ENCODE data around the gene TTC33.
A peak's percentile ranks its signal among the peaks of the same experiment; 100 is the strongest.
"Not testable (repeated sequence)": the region's sequence is repeated elsewhere in the genome, so short reads cannot be mapped to it uniquely, and the experiment has no call there.

Gene TTC33

DNA sequence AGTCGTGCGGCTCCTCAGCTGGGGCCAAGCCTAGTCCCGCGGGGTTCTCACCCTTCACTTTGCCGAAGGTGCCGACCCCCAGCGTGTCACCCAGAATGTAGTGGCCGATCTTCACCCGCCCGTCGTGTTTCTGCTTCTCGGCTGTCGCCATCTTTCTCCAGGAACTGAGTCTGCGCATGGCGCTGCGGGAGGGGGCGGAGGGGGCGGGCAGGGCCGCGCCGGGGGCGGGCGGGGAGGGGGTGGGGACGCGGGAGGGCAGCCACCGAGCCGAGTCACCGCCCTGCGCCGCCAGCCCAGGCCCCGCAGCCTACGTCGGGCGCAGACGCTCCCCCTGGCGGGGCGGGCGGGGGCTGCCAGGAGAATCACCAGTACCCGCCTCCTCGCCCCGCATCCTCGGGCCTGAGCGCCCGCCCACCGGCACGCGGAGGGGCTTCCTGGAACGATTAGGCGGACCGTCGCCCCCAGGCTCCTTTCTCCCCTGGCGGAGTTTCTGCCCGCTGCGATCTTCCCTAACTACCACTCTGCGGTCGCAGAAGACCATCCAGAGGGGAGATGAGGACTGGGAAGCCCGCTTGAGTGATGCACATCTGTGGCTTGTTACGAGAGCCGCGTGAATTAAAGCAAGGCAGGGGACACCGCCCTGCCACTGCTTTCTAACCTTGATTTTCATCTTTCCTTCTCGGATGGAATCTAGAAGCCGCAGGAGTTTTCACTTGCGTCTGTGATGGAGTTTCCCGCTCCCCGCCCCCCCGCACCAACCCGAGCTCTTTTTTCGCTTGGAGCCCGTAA is 42.4 kb upstream of the TTC33 start, which contains the start of gene PRKAA1:
TSS of gene PRKAA1 (minus strand) at position 363 of the 789 bp plus-strand sequence. CDS start at position 178, 185 bp downstream.
- Histone ChIP-seq H3K4me1 (ENCODE audit: low read depth, poor library complexity, severe bottlenecking) (peaks cover 16% of the 10 kb centered on the region), H3K79me2 (ENCODE audit: insufficient read depth, low read depth) (peaks cover 43% of the 10 kb centered on the region), H2AFZ (ENCODE audit: low read depth) (peak within 1 kb of the TSS; percentile 99), H3K9ac (peak within 1 kb of the TSS; percentile 68; the same call in 1 of the 2 replicates), H3K27ac (peak within 1 kb of the TSS; percentile 57), H3K27me3 (ENCODE audit: insufficient read depth, low read depth) (peaks cover 10% of the 10 kb centered on the region), H3K36me3 (ENCODE audit: insufficient read depth) (no peaks in the 10 kb centered on the region), H4K20me1 (ENCODE audit: insufficient read depth) (no peaks in the 10 kb centered on the region), H3K4me2 (peak within 1 kb of the TSS; percentile 75), H3K4me3 (IDR thresholded peaks at IDR 0.05; ENCODE audit: insufficient read depth, low read depth, low read length) (no peak within 1 kb of the TSS)
- TF ChIP-seq, protein P1, sequence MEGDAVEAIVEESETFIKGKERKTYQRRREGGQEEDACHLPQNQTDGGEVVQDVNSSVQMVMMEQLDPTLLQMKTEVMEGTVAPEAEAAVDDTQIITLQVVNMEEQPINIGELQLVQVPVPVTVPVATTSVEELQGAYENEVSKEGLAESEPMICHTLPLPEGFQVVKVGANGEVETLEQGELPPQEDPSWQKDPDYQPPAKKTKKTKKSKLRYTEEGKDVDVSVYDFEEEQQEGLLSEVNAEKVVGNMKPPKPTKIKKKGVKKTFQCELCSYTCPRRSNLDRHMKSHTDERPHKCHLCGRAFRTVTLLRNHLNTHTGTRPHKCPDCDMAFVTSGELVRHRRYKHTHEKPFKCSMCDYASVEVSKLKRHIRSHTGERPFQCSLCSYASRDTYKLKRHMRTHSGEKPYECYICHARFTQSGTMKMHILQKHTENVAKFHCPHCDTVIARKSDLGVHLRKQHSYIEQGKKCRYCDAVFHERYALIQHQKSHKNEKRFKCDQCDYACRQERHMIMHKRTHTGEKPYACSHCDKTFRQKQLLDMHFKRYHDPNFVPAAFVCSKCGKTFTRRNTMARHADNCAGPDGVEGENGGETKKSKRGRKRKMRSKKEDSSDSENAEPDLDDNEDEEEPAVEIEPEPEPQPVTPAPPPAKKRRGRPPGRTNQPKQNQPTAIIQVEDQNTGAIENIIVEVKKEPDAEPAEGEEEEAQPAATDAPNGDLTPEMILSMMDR (conservative IDR thresholded peaks at IDR 0.05; ENCODE audit: low read depth, low read length) = peak; percentile 52

GRCh38 chr5:40797273-40798011 is 41.7 kb upstream of the TTC33 start:
- peaks cover 16% of the 10 kb centered on the region for H3K4me1 ChIP-seq (ENCODE audit: low read depth, poor library complexity, severe bottlenecking)
- peaks cover 10% of the 10 kb centered on the region for H3K27me3 ChIP-seq (ENCODE audit: insufficient read depth, low read depth)
- no peaks in the 10 kb centered on the region for H4K20me1 ChIP-seq (ENCODE audit: insufficient read depth)
- peak overlapping the region; percentile 68; the same call in 1 of the 2 replicates for H3K9ac ChIP-seq
- H3K4me2 ChIP-seq = peak overlapping the region; percentile 75
- peak overlapping the region; percentile 57 for H3K27ac ChIP-seq
- no peak overlapping the region for H3K4me3 ChIP-seq (IDR thresholded peaks at IDR 0.05; ENCODE audit: insufficient read depth, low read depth, low read length)
- H3K36me3 ChIP-seq (ENCODE audit: insufficient read depth) = no peaks in the 10 kb centered on the region
- H3K79me2 ChIP-seq (ENCODE audit: insufficient read depth, low read depth) = peaks cover 50% of the 10 kb centered on the region
- peak overlapping the region; percentile 62; the same call in 1 of the 2 replicates for H2AFZ ChIP-seq (ENCODE audit: low read depth)
- TF ChIP-seq, protein P1 (conservative IDR thresholded peaks at IDR 0.05; ENCODE audit: low read depth, low read length) = no peak

DNA sequence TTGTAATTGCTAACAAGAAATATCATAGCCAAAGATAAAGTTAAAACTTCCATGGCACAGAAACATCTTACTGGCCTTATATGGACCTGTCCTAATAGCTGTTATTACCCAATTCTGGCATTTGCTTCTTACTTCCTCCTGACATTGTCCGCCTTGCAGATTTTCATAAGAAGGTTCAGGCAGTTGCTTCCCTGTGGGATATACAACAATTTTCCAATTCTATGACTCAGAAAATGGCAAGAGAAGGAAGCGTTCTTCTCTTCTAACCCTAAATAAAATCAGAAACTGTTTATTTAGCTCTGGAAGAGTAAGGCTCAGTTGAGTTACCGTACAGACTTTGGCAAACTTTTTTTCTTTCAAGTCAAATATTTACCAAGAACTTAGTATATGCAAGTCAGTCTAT is 40.7 kb upstream of the TTC33 start:
- TF ChIP-seq, protein P1 (conservative IDR thresholded peaks at IDR 0.05; ENCODE audit: low read depth, low read length) = no peak
- Histone ChIP-seq H3K79me2 (ENCODE audit: insufficient read depth, low read depth) (peaks cover 60% of the 10 kb centered on the region), H2AFZ (ENCODE audit: low read depth) (no peak overlapping the region), H3K9ac (no peak overlapping the region), H4K20me1 (ENCODE audit: insufficient read depth) (0 out of 2 replicates have a peak, but pooled peaks cover 4% of the 10 kb centered on the region), H3K36me3 (ENCODE audit: insufficient read depth) (no peaks in the 10 kb centered on the region), H3K27me3 (ENCODE audit: insufficient read depth, low read depth) (peaks cover 10% of the 10 kb centered on the region), H3K4me3 (IDR thresholded peaks at IDR 0.05; ENCODE audit: insufficient read depth, low read depth, low read length) (no peak overlapping the region), H3K4me2 (peak overlapping the region; percentile 75), H3K4me1 (ENCODE audit: low read depth, poor library complexity, severe bottlenecking) (peaks cover 16% of the 10 kb centered on the region), H3K27ac (no peak overlapping the region)

- H3K27me3 ChIP-seq (ENCODE audit: insufficient read depth, low read depth); H3K9ac ChIP-seq; H3K36me3 ChIP-seq (ENCODE audit: insufficient read depth); H3K4me2 ChIP-seq; H4K20me1 ChIP-seq (ENCODE audit: insufficient read depth); H3K27ac ChIP-seq; H2AFZ ChIP-seq (ENCODE audit: low read depth); H3K4me3 ChIP-seq (IDR thresholded peaks at IDR 0.05; ENCODE audit: insufficient read depth, low read depth, low read length): not testable (repeated sequence)
- H3K4me1 ChIP-seq (ENCODE audit: low read depth, poor library complexity, severe bottlenecking) = peaks cover 16% of the 10 kb centered on the region
- H3K79me2 ChIP-seq (ENCODE audit: insufficient read depth, low read depth) = peaks cover 76% of the 10 kb centered on the region
Measured at GRCh38 chr5:40794877-40795276, 39.1 kb upstream of the TTC33 start.

- H3K9ac ChIP-seq; H3K4me3 ChIP-seq (IDR thresholded peaks at IDR 0.05; ENCODE audit: insufficient read depth, low read depth, low read length); H3K27me3 ChIP-seq (ENCODE audit: insufficient read depth, low read depth); H3K4me2 ChIP-seq; H3K27ac ChIP-seq; H3K36me3 ChIP-seq (ENCODE audit: insufficient read depth); H4K20me1 ChIP-seq (ENCODE audit: insufficient read depth); H2AFZ ChIP-seq (ENCODE audit: low read depth): not testable (repeated sequence)
- H3K4me1 ChIP-seq (ENCODE audit: low read depth, poor library complexity, severe bottlenecking) = peaks cover 18% of the 10 kb centered on the region
- peaks cover 80% of the 10 kb centered on the region for H3K79me2 ChIP-seq (ENCODE audit: insufficient read depth, low read depth)
Measured at GRCh38 chr5:40794340-40794739, 38.6 kb upstream of the TTC33 start.

DNA sequence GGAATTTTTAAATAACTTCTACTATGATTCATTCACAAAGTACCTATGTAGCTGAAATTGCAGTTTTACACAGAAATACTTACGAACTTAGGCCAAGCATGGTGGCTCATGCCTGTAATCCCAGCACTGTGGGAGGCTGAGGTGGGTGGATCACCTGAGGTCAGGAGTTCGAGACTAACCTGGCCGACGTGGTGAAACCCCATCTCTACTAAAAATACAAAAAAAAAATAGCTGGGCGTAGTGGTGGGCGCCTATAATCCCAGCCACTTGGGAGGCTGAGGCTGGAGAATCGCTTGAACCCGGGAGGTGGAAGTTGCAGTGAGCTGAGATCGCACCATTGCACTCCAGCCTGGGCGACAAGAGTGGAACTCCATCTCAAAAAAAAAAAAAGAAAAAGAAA is 36.9 kb upstream of the TTC33 start:
- not testable (repeated sequence) for H3K27ac ChIP-seq

More for the DNA sequence above, 36.9 kb upstream of the TTC33 start:
- not testable (repeated sequence) for H3K9ac ChIP-seq; H3K4me3 ChIP-seq (IDR thresholded peaks at IDR 0.05; ENCODE audit: insufficient read depth, low read depth, low read length); H2AFZ ChIP-seq (ENCODE audit: low read depth); H3K36me3 ChIP-seq (ENCODE audit: insufficient read depth); H4K20me1 ChIP-seq (ENCODE audit: insufficient read depth); H3K4me2 ChIP-seq; H3K27me3 ChIP-seq (ENCODE audit: insufficient read depth, low read depth)
- H3K79me2 ChIP-seq (ENCODE audit: insufficient read depth, low read depth) = peaks cover 97% of the 10 kb centered on the region
- H3K4me1 ChIP-seq (ENCODE audit: low read depth, poor library complexity, severe bottlenecking) = peaks cover 14% of the 10 kb centered on the region

All from KMS-11 (cell line).